ENCODE data around the gene PRSS8.

The PRSS8 gene

GRCh38 chr16:31082368-31083045, 53.0 kb downstream of the PRSS8 start:
- no peak for DNase-seq (ENCODE audit: low read depth, low spot score)

All from smooth muscle cell of the brain vasculature (primary cell).